AG09319 (cell line): ENCODE data around the gene GABRB2.

Source experiments
- DNase-seq: peaks from one replicate; pipeline ENCODE4 v3.0.0-alpha.2; 2010; ENCODE audit warnings: low read depth; ENCODE audit errors: extremely low read depth
- TF ChIP-seq, protein P1 (sequence below): IDR thresholded peaks from 2 replicates; pipeline ENCODE4 v1.5.1; 2011; ENCODE audit warnings: low read depth, mild to moderate bottlenecking, inconsistent platforms, low read length, moderate library complexity

The GABRB2 gene

GRCh38 chr5:161548487-161549094 lies 2.1 kb upstream of the GABRB2 start:
- TF ChIP-seq, protein P1, sequence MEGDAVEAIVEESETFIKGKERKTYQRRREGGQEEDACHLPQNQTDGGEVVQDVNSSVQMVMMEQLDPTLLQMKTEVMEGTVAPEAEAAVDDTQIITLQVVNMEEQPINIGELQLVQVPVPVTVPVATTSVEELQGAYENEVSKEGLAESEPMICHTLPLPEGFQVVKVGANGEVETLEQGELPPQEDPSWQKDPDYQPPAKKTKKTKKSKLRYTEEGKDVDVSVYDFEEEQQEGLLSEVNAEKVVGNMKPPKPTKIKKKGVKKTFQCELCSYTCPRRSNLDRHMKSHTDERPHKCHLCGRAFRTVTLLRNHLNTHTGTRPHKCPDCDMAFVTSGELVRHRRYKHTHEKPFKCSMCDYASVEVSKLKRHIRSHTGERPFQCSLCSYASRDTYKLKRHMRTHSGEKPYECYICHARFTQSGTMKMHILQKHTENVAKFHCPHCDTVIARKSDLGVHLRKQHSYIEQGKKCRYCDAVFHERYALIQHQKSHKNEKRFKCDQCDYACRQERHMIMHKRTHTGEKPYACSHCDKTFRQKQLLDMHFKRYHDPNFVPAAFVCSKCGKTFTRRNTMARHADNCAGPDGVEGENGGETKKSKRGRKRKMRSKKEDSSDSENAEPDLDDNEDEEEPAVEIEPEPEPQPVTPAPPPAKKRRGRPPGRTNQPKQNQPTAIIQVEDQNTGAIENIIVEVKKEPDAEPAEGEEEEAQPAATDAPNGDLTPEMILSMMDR = no peak
- no peak for DNase-seq

- no peak for DNase-seq
Observed at GRCh38 chr5:161547738-161548486, 1.4 kb upstream of the GABRB2 start.

GRCh38 chr5:161547406-161547737 lies 847 bp upstream of the GABRB2 start:
- TF ChIP-seq, protein P1 = no peak
- no peak for DNase-seq

More at GRCh38 chr5:161547738-161548486, 1.4 kb upstream of the GABRB2 start:
- TF ChIP-seq, protein P1 = no peak

GRCh38 chr5:161546095-161546469 lies 443 bp downstream of the GABRB2 start:
- TF ChIP-seq, protein P1 = no peak
- no peak for DNase-seq

DNA sequence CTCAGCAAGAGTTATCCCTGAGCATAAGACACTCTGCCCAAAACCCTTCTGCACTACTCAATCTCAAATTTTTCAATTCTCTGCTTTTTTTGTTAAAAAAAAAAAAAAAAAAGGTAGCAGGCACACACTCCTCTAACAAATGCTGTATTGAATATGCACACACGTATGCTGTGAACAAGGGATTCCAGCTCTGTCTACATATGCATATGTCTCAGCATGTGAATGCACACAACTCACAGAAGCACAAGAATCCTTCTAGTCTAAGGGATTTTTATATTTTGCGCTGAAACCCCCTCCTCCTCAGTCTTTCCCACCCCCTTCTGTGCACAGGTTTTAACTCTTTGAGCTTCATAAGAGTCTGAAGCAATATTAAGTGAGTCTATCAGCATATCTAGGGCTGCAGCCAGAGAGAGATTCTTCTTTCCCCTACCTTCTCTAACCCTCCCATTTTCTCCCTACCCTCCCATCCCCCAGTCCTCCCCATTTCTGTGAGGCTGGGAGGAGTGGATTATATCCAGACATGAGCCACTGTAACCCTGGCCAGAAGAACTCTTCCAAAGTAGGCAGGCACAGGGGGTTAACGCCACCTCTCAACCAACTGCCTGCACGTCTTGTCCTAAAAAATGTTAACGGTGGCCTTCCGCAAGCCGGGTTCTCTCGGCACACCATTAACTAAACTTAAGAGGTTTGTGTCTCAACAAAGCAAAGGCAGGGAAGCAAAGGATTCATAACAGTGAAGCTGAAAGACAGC lies 1.0 kb downstream of the GABRB2 start:
- no peak for DNase-seq
- TF ChIP-seq, protein P1 = no peak

- TF ChIP-seq, protein P1 = peak; percentile 64
- DNase-seq = no peak
Observed at GRCh38 chr5:161544350-161544765, 2.2 kb downstream of the GABRB2 start.

DNA sequence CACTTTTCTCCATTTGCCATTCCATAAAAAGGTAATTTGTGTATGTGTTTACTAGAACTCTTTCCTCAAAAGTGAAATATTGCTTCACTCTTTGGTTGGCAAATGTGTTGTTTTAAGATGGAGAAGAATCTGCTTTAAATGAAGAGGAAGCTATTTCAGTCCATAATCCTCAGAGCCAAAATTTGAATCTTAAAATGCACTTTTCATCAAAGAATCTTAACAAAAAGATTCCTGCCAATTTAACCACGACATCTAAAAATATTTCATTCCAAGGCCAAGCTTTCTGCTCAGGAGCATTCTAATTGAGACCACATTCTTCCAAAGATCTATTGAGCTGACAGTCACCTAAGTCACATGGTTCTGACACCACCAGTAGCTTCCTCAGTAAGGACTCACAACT lies 7.5 kb downstream of the GABRB2 start:
- TF ChIP-seq, protein P1 = no peak
- no peak for DNase-seq
